HG03354 (cell line): ENCODE data around the gene ITPKB.
A peak's percentile ranks its signal among the peaks of the same experiment; 100 is the strongest.
"Not testable (repeated sequence)": the region's sequence is repeated elsewhere in the genome, so short reads cannot be mapped to it uniquely, and the experiment has no call there.

ENCODE experiments used
- ATAC-seq: cut with Tn5 transposase; IDR thresholded peaks from one replicate; pipeline ENCODE4 v1.9.1; 2021; ENCODE audit warnings: mild to moderate bottlenecking; ENCODE audit not compliant: unreplicated experiment, poor library complexity, severe bottlenecking

ITPKB gene

DNA sequence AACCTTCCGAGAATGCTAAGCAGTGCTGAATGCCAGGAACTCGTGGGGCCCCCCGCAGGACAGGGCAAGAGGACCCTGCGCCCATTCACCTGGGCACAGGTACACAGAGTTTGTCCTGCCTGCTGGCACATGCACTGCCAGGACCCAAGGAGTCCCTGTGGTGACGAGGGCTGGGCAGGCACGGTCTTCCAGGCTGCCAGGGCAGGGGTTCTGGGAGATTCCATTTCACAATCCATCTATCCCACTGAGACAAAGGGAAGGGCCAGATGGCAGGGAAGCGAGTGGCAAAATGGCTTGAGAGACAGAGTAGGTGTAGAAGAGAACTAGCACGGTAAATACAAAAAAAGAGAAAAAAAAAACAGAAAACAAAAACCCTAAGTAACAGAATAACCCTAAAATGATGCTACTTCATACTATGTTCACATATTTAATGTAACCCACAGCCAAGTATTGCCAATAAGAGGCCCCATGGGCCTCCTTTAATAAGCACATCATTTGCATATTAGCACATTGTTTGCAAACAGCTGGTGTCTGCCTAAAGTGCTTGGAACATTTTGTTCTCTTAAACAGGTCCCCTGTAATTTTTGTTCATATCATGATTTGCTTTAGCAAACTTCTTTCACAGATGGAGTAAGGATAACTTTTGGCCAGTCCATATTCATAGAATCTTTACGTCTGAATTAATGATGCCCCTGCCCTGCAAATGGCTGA lies 106.8 kb downstream of the ITPKB start:
- no peak for ATAC-seq

DNA sequence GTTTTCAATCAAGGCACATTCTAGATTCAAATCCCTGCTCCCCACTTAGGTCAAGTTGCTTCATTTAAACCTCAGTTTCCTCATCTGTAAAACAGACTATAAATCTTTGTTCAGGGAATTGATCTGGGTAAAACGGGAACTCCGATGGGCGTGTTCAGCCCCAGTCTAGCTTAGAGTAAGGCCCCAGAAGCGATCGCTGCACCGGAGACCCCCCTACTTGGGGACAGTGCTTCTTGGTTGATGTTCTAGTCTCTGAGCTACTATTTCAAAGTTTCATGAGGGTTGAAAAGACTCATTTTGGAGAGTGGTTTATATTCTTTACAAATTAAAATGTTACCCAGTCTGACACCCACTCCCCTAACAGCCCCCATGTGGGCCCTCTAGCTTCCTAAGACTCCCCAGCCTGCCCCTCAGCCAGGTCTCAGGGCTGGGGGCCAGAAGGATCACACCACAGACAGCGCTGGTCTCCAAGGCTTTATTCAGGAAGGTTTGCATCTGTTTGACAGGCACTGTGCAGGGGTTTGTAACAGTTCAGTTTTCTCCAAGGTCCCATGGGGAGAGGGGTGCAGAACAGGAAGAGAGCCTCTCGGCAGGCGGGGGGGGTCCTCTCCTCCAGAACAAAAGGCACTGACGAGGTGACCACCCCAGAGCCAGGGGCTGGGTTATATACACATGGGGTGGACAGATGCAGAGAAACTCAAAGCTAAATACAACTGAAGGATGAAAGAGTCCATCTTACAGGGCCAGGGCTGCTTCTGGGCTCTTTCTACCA lies 107.7 kb downstream of the ITPKB start:
- no peak for ATAC-seq

DNA sequence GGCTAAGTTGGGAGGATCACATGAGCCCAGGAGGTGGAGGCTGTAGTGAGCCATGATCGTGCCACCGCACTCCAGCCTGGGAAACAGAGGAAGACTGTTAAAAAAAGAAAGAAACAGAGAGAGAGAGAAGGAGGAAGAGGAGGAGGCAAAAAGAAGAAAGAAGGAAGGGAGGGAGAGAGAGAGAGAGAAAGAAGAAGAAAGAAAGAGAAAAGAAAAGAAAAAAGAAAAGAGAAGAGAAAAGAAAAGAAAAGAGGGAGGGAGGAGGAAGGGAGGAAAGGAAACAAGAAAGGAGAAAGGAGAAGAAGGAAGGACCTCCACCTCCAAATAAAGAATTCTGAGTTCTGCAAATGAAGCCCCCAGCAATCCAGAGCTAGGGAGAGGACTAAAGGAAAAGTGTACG lies 108.5 kb downstream of the ITPKB start:
- ATAC-seq, result no peak

DNA sequence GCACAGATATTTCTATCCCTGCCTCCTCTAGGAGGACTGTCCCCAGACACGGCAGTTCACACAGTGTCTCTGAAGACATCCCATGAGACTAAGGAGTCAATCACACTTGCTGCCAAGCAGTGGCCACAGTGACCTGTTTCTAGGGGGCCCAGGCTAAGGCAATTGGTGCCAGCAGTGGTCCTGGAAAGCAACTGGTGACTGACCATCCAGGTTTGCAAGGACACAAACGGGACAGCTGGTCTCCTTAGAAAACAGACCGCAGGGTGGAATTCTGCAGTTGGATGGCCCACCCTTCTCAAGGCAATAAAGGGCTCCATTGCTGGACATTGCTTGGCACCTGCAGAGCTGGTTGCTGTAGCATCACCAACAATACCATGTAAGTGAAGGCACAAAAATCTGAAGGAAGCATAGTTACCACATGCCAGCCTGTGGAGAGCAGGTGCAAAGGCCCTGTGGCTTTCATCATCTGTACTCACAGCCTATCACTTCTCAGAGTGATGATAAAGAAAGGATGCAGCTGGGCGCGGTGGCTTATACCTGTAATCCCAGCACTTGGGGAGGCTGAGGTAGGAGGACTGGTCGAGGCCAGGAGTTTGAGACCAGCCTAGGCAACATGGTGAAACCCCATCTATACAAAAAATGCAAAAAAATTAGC lies 109.1 kb downstream of the ITPKB start:
- ATAC-seq, result no peak

DNA sequence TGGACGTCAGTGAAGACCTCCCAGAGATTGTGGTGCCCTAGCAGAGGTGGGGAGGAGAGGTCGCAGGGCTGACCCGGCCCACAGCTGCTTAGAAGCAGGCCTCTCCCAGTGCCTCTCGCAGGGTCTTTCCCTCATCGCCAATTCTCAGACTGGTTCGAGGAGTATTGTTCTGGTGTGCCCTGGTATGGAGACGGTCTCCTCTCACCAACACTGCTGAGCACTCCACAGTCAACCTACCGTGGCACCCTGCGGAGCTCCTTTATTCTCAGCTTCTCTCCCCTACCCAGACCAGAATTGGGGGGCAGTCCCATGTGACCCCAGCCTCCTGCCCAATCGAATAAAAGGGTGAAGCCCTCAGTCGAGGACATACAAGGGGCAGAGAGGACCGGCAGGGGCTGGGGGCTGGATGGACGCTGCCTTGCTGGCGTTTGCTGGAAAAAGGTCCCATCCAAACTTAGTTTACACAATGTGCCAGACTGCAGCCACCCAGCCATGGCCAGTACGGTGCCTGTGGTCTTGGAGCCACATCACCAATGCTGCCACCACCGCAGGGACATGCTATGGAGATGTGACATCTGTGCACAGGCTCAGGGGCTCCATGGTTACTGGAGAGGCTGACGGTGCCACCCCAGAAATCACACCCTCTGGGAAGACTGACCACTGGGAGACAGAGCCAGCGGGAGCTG lies 109.7 kb downstream of the ITPKB start:
- ATAC-seq, result no peak

DNA sequence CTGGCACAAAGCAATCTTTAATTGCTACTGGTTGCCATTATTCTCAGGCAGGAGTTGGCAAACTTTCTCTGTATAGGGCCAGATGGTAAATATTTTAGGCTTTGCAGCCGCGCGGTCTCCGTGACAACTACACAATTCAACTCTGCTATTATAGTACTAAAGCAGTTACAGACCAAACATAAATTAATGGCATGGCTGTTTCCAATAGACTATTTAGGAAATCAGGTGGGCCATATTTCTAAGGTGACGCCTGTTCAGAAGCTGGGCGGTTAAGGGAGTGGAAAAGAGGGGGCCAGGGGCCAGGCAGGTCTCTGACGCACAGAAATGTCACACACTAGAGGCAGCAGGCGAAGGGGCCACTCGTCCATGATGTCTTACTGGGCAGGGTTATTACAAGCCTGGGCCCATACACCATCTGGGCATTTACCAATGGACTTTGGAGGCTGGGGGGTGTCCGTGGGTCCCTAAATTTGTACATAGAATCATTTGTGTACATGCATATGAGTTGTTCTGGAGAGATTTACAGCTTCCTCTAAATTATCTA lies 110.4 kb downstream of the ITPKB start:
- ATAC-seq, result no peak

DNA sequence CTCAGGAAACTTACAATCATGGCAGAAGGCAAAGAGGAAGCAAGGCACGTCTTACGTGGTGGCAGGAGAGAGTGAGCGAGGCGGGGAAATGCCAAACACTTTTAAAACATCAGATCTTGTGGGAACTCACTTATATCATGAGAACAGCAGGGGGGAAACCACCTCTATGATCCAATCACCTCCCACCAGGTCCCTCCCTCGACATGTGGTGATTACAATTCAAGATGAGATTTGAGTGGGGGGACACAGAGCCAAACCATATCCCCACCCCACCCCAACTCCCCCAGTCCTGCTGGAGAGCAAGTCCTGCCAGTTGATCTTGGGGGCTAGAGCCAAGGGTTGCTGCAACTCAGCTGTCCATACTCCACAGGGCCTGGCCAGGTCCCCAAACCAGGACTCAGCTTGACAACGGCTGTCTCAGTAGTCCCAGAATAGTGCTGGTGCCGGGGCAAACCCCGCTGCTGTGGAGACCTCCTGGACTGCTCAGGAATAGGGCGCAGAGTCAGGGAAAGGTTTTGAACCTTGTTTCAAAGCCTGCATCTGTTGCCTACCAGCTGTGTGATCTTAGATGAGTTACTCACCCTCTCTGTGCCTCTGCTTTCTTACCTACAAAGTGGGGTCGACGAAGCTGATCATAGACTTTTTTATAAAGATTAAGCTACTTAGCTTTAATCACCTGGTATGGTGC lies 111.0 kb downstream of the ITPKB start:
- no peak for ATAC-seq

DNA sequence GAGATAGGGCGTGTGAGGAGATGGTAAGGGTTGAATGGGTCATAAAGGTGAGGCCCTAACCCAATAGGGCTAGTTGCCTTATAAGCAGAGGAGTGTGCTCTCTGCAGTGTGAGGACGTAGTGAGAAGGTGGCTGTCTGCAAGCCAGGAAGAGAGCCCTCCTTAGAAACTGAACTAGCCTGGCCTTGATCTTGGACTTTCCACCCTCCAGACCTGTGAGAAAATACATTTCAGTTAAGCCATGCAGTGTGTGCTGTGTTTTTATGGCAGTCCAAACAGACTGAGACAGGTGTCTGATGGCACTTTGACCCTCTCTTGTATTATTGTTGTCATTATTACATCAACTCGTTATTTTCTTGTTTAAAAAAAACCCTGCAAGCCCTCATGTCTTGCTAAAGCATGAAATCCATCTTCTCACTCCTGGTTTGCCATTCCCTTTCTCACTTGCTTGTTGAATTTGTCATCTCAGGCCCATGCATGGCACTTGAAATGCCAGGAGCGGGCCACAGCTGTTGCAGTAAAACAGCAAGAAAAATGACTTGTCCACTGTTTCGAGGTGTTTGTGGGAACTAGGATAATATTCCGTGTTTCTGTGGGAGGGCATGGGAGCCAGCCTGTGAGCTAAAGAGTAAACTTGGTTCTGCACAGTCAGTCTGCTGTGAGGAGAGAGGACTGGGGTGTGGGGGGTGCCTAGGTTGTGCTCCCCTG lies 111.9 kb downstream of the ITPKB start:
- ATAC-seq, result no peak

DNA sequence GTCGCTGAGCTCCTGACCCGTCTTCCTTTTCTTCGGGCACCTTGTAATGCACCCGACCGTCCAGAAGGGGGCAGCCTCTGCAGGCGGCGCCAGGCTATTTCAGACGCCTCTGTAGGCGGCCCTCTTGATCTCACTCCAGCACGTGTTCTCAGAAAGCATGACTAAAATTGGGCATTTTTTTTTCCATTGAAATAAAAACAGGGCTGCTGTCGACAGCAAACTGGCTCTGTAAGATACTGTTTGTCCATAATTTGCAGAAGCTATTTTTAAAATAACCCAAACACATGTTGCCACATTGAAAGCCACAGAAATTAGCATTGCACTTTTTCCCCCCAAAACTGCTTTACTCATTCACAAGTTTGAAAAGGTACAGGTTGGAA lies 112.5 kb downstream of the ITPKB start:
- ATAC-seq, result peak; percentile 90

DNA sequence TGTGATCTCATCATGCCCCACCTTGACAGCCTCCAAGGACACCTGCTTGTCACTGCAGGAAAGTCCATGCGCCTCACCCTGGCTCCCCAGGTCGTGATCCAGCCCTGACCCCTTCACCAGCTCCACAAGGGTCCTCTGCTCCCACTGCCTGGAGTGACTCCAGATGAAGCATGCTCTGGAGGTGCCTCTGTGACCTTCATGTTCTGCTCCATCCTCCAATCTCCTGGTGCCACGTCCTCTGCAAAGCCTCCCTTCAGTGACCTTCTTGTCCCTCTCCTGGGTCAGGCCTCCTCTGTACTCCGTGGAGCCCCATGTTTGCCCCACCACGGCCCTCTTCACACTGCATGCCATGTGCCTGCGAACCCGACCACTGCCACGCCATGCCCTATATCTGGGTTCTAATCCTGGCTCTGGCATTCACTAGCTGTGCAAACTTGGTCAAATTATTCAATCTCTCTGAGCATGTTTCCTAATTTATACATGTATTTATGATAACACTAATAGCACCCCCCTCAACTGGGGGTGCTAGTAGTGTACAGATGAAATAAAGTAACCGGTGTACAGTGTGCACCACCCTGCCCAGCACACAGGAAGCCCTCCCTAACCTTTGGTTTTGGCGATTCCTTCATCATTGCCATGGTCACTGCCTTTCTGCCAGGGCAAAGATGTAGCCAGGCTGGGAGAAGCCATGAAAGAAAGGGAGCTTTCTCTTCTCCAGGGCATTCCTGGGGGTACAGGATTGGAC lies 113.1 kb downstream of the ITPKB start:
- peak; percentile 38 for ATAC-seq

DNA sequence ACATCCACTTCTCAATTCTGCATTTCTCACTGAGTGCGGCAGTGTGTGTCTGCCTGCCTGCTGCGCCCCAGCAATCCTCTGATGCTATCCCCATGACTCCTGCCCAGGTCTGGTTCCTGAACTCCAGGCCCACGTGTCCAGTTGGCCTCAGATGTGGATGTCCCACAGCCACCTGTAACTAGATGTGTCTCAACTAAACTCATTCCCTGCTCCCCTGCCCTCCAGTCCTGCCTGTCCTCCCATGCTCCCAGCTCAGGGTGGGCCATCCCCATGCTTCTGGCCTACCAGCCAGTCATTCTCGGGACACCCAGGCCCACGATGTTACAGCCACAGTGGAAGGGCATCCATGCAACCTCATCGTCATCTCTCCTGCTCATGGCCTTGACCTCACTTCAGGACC lies 113.8 kb downstream of the ITPKB start:
- ATAC-seq, result no peak

DNA sequence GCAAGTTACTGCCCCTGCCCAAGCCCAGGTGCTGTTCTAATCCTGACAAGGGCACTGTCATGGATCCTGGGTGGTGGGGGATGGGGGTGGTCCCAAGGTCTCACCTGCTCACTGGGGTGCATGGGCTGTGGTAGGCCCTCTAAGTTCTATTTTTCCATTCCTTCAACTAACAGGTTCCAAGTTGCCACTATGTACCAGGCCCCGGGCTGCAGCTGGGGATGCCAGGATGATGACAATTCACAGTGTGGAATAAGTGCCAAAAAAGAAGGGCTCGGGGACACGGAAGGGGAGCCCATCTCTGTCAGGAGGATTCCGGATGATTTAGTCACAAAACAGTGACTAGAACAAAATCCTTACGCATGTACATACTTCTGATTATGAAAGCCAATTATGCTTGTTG lies 114.6 kb downstream of the ITPKB start:
- no peak for ATAC-seq

DNA sequence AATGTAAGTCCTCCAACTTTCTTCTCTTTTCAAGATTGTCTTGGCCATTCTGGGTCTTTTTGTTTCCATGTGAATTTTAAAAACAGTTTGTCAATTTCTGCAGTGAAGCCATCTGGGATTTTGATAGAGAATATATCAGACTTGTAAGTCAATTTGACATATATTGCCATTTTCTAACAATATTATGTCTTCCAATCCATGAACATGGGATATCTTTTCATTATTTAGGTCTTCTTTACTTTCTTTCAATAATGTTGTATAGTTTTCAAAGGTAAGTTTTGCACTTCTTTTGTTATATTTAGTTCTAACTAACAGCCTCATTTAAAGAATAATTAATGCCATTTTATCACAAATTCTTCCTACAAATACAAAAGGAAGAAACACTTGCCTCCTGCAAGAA lies 117.1 kb downstream of the ITPKB start:
- ATAC-seq, result no peak

DNA sequence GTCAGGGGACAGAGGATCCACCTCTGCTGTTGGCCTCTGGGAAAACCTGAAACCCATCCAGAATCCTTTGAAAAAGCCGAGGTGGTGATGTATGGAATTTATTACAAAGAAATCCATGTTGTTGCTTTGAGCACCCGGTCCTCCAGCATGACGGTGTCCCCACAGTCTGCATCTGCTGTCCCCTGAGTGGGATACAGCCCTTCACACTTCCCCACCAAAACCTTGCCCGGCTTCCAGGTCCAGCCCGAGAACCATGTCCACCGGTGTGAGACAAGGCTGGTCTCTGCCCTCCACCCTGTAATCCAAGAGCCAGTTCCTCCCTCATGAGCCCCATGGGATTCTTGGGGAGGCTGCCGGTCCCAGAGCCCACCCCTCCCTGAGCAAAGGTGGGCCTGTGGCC lies 120.1 kb downstream of the ITPKB start:
- no peak for ATAC-seq

DNA sequence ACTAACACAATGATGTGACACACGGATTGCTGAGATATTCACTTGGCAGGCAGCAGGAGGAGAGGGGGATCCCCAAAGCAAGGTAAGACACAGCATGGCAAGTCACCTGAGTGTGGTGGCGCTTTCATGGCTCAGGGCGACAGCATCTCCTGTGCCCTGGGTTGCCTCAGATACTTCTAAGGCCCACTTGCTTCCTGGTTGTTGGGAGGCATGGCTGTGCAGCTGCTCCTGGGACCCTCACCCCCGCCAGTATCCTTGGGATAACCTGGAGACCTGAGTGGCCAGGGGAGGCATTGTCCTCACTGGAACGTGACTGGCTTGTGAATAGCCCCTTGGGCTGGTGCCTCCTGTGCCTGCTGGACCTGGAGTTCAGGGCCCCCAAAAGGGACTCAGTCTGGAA lies 120.7 kb downstream of the ITPKB start:
- ATAC-seq, result no peak

DNA sequence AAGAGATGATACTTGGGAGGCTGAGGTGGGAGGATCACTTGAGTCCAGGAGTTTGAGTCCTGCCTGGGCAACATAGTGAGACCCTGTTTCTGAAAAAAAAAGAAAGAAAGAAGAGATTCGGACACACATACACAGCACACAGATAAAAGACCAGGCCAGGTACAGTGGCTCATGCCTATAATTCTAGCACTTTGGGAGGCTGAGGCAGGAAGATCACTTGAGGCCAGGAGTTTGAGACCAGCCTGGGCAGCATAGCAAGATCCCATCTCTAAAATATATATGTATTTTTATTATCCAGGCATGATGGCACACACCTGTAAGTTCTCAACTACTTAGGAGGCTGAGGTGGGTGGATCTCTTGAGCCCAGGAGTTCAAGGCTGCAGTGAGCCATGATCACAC lies 121.4 kb downstream of the ITPKB start:
- not testable (repeated sequence) for ATAC-seq

DNA sequence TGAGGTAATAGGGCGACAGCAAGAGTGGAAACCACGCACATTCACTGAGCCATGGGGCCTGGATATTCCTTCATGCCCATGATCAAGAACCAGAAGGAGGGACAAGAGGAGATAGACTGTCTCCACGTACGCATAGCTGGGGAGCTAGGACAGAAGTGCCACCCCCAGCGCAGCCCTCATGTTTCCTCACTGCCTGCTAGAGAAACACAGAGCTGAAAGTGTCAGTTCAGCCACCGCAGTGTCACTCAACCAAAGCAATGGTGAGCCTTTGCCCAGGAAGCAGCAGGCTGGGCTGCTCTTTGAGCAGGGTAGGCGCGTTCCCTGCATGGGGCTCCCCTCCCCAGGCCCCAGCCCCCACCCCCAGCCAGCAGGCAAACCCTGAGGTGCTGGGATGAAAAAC lies 122.0 kb downstream of the ITPKB start:
- no peak for ATAC-seq

DNA sequence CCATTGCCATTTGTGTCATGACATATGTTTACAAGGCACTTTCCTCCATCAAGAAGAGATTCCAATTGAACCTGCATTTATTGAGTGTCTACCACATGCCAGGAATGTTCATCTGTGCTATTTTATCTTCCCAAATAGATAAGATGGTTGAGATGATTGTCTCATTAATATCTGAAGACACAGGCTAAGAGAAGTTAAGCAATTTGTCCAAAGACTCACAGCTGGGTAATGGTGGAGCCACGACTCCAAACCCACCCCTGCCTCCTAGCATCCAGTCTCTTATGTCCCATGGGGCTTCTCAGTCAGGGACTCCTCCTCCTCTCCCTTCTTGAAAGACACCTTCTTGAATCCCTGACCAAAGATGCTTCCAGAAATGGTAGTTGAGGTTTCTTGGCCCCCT lies 122.4 kb downstream of the ITPKB start:
- ATAC-seq, result no peak
